H1 (cell line): Measurements from ENCODE around the gene EFCAB6. TPM values are rescaled to one million over a fixed set of nuclear protein-coding genes. Genes with fewer than 3 reads are reported as not detected.

ENCODE experiments used
- CBX8 ChIP-seq: fragments of 300-800, 300-1000 bp; sonication (generic); IDR thresholded peaks from 2 replicates; pipeline ENCODE4 v1.7.1; 2016; ENCODE audit warnings: low read depth, low read length, borderline replicate concordance
- KDM1A ChIP-seq: fragments of 200-600, 300-600 bp; sonication (generic); IDR thresholded peaks from 2 replicates; pipeline ENCODE4 v1.7.1; 2016; ENCODE audit warnings: mild to moderate bottlenecking, low read length, borderline replicate concordance
- KDM4A ChIP-seq: IDR thresholded peaks from one replicate; pipeline ENCODE4 v1.7.1; 2012; ENCODE audit warnings: low read depth, mild to moderate bottlenecking, moderate library complexity, low read length, inconsistent platforms; ENCODE audit not compliant: severe bottlenecking
- POLR2A ChIP-seq, 2 experiments: IDR thresholded peaks; 1 replicate in 1 of 2; 2 replicates in 1 of 2; pipeline ENCODE4 v1.6.1; 2011; ENCODE audit warnings: low read depth in 2 of 2, low read length in 2 of 2, mild to moderate bottlenecking in 2 of 2; ENCODE audit errors: control extremely low read depth in 1 of 2
- SIX5 ChIP-seq: IDR thresholded peaks from 2 replicates; pipeline ENCODE4 v1.6.1; 2011; ENCODE audit warnings: mild to moderate bottlenecking, low read depth, low read length
- SRF ChIP-seq: IDR thresholded peaks from 2 replicates; pipeline ENCODE4 v1.6.1; 2011; ENCODE audit warnings: mild to moderate bottlenecking, low read depth, low read length, moderate library complexity
- TEAD4 ChIP-seq: IDR thresholded peaks from 2 replicates; pipeline ENCODE4 v1.6.1; 2012; ENCODE audit warnings: low read depth, low read length, inconsistent platforms, mixed read lengths
- polyA plus RNA-seq, 7 experiments: library from polyadenylated mRNA; depleted of rRNA in 3 of 7; stranded (reverse) in 5 of 7; unstranded in 2 of 7; fragments of >200 nt in 5 of 7; fragments of 200-250 nt in 2 of 7; gene quantifications; 1 replicate in 5 of 7; 2 replicates in 1 of 7; 4 replicates in 1 of 7; pipeline versions ENCODE4 v1.2.1 to v1.2.3, GENCODE V29; 2011 to 2013; ENCODE audit warnings: missing spikeins in 2 of 7, mixed read lengths in 2 of 7
- total RNA-seq: library from RNA; stranded (reverse); fragmentation: NEBNext Ultra II Directional; extraction: Animal tissue kit (Norgen Biotek cat#: 25700); gene quantifications from 2 replicates; pipeline ENCODE4 v1.2.1, GENCODE V29; 2021
- TF ChIP-seq, protein P1 (sequence below): fragments of 300-600 bp; sonication (generic); IDR thresholded peaks from 2 replicates; pipeline ENCODE4 v1.7.1; 2012; ENCODE audit warnings: low read length, moderate library complexity, mild to moderate bottlenecking, inconsistent platforms; ENCODE audit not compliant: insufficient replicate concordance
- TF ChIP-seq, protein P2 (sequence below): IDR thresholded peaks from 2 replicates; pipeline ENCODE4 v1.6.1; 2011; ENCODE audit warnings: low read length, improper control_type of control experiment

EFCAB6 gene
- total and polyA plus RNA-seq, 2 of the 8 experiments (the other 6 are each of a cell fraction or from before 2014, with no cell fraction given) = 0.32 to 1.7 TPM

- TF ChIP-seq, protein P1, sequence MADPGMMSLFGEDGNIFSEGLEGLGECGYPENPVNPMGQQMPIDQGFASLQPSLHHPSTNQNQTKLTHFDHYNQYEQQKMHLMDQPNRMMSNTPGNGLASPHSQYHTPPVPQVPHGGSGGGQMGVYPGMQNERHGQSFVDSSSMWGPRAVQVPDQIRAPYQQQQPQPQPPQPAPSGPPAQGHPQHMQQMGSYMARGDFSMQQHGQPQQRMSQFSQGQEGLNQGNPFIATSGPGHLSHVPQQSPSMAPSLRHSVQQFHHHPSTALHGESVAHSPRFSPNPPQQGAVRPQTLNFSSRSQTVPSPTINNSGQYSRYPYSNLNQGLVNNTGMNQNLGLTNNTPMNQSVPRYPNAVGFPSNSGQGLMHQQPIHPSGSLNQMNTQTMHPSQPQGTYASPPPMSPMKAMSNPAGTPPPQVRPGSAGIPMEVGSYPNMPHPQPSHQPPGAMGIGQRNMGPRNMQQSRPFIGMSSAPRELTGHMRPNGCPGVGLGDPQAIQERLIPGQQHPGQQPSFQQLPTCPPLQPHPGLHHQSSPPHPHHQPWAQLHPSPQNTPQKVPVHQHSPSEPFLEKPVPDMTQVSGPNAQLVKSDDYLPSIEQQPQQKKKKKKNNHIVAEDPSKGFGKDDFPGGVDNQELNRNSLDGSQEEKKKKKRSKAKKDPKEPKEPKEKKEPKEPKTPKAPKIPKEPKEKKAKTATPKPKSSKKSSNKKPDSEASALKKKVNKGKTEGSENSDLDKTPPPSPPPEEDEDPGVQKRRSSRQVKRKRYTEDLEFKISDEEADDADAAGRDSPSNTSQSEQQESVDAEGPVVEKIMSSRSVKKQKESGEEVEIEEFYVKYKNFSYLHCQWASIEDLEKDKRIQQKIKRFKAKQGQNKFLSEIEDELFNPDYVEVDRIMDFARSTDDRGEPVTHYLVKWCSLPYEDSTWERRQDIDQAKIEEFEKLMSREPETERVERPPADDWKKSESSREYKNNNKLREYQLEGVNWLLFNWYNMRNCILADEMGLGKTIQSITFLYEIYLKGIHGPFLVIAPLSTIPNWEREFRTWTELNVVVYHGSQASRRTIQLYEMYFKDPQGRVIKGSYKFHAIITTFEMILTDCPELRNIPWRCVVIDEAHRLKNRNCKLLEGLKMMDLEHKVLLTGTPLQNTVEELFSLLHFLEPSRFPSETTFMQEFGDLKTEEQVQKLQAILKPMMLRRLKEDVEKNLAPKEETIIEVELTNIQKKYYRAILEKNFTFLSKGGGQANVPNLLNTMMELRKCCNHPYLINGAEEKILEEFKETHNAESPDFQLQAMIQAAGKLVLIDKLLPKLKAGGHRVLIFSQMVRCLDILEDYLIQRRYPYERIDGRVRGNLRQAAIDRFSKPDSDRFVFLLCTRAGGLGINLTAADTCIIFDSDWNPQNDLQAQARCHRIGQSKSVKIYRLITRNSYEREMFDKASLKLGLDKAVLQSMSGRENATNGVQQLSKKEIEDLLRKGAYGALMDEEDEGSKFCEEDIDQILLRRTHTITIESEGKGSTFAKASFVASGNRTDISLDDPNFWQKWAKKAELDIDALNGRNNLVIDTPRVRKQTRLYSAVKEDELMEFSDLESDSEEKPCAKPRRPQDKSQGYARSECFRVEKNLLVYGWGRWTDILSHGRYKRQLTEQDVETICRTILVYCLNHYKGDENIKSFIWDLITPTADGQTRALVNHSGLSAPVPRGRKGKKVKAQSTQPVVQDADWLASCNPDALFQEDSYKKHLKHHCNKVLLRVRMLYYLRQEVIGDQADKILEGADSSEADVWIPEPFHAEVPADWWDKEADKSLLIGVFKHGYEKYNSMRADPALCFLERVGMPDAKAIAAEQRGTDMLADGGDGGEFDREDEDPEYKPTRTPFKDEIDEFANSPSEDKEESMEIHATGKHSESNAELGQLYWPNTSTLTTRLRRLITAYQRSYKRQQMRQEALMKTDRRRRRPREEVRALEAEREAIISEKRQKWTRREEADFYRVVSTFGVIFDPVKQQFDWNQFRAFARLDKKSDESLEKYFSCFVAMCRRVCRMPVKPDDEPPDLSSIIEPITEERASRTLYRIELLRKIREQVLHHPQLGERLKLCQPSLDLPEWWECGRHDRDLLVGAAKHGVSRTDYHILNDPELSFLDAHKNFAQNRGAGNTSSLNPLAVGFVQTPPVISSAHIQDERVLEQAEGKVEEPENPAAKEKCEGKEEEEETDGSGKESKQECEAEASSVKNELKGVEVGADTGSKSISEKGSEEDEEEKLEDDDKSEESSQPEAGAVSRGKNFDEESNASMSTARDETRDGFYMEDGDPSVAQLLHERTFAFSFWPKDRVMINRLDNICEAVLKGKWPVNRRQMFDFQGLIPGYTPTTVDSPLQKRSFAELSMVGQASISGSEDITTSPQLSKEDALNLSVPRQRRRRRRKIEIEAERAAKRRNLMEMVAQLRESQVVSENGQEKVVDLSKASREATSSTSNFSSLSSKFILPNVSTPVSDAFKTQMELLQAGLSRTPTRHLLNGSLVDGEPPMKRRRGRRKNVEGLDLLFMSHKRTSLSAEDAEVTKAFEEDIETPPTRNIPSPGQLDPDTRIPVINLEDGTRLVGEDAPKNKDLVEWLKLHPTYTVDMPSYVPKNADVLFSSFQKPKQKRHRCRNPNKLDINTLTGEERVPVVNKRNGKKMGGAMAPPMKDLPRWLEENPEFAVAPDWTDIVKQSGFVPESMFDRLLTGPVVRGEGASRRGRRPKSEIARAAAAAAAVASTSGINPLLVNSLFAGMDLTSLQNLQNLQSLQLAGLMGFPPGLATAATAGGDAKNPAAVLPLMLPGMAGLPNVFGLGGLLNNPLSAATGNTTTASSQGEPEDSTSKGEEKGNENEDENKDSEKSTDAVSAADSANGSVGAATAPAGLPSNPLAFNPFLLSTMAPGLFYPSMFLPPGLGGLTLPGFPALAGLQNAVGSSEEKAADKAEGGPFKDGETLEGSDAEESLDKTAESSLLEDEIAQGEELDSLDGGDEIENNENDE = no peak
- TF ChIP-seq SRF (no peak), KDM4A (no peak), SIX5 (no peak), POLR2A (IDR thresholded peaks at IDR 0.05; ENCODE audit: control extremely low read depth in 1 of 2, low read depth in 2 of 2, low read length in 2 of 2) (no peak), CBX8 (no peak), TEAD4 (peak; percentile 35; the same call in 1 of the 2 replicates), KDM1A (no peak)
- TF ChIP-seq, protein P2, sequence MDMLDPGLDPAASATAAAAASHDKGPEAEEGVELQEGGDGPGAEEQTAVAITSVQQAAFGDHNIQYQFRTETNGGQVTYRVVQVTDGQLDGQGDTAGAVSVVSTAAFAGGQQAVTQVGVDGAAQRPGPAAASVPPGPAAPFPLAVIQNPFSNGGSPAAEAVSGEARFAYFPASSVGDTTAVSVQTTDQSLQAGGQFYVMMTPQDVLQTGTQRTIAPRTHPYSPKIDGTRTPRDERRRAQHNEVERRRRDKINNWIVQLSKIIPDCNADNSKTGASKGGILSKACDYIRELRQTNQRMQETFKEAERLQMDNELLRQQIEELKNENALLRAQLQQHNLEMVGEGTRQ = no peak
Observed at GRCh38 chr22:43828998-43829782, 17.1 kb upstream of the EFCAB6 start (continued).
